SK-N-SH (cell line): ENCODE results near the gene MOB2.
"Not testable (repeated sequence)": the region's sequence is repeated elsewhere in the genome, so short reads cannot be mapped to it uniquely, and the experiment has no call there.

Experiments
- JUND ChIP-seq: IDR thresholded peaks from 2 replicates; pipeline ENCODE4 v1.4.0; 2012
- POLR2AphosphoS5 ChIP-seq: IDR thresholded peaks from 2 replicates; pipeline ENCODE4 v1.6.1; 2012; ENCODE audit warnings: low read depth, low read length
- RCOR1 ChIP-seq: fragments of 150-350 bp; IDR thresholded peaks from 2 replicates; pipeline ENCODE4 v1.6.1; 2017; ENCODE audit warnings: antibody characterized with exemption, low read length
- REST ChIP-seq: IDR thresholded peaks from 2 replicates; pipeline ENCODE4 v1.6.1; 2012; ENCODE audit warnings: mild to moderate bottlenecking, low read depth, low read length, moderate library complexity
- SIN3A ChIP-seq: IDR thresholded peaks from 2 replicates; pipeline ENCODE4 v1.6.1; 2012; ENCODE audit warnings: low read depth, mild to moderate bottlenecking, low read length, moderate library complexity, borderline replicate concordance
- TEAD4 ChIP-seq: IDR thresholded peaks from 2 replicates; pipeline ENCODE4 v1.4.0; 2012; ENCODE audit warnings: mild to moderate bottlenecking, borderline replicate concordance; ENCODE audit not compliant: insufficient read depth
- ZBTB33 ChIP-seq: IDR thresholded peaks from 2 replicates; pipeline ENCODE4 v1.4.0; 2012; ENCODE audit warnings: low read depth, borderline replicate concordance
- TF ChIP-seq, protein P1 (sequence below): fragments of 200-600 bp; sonication (generic); IDR thresholded peaks from 2 replicates; pipeline ENCODE4 v1.6.1; 2017; ENCODE audit warnings: antibody characterized with exemption, mild to moderate bottlenecking, moderate library complexity

GRCh38 chr11:1510351-1510750 is 23.8 kb upstream of the MOB2 start:
- not testable (repeated sequence) for TF ChIP-seq SIN3A, REST, JUND, TEAD4, RCOR1, ZBTB33, POLR2AphosphoS5
- TF ChIP-seq, protein P1, sequence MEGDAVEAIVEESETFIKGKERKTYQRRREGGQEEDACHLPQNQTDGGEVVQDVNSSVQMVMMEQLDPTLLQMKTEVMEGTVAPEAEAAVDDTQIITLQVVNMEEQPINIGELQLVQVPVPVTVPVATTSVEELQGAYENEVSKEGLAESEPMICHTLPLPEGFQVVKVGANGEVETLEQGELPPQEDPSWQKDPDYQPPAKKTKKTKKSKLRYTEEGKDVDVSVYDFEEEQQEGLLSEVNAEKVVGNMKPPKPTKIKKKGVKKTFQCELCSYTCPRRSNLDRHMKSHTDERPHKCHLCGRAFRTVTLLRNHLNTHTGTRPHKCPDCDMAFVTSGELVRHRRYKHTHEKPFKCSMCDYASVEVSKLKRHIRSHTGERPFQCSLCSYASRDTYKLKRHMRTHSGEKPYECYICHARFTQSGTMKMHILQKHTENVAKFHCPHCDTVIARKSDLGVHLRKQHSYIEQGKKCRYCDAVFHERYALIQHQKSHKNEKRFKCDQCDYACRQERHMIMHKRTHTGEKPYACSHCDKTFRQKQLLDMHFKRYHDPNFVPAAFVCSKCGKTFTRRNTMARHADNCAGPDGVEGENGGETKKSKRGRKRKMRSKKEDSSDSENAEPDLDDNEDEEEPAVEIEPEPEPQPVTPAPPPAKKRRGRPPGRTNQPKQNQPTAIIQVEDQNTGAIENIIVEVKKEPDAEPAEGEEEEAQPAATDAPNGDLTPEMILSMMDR, result not testable (repeated sequence)
